IPS DF 6.9 (cell line): ENCODE measurements around the gene DPP3.

Source experiments
- DNase-seq: peaks from one replicate; pipeline ENCODE4 v3.0.0-alpha.2; 2013; ENCODE audit warnings: low read depth, low spot score
- H3K27ac ChIP-seq: one replicate; pipeline ENCODE4 v1.5.1; 2013; ENCODE audit warnings: low read length, control low read depth
- H3K27me3 ChIP-seq: 2 replicates; pipeline ENCODE4 v1.6.1; 2013; ENCODE audit warnings: mild to moderate bottlenecking, low read length; ENCODE audit not compliant: control insufficient read depth, insufficient read depth
- H3K36me3 ChIP-seq: 2 replicates; pipeline ENCODE4 v1.6.1; 2013; ENCODE audit warnings: low read length; ENCODE audit not compliant: control insufficient read depth, insufficient read depth
- H3K4me1 ChIP-seq: 2 replicates; pipeline ENCODE4 v1.6.1; 2013; ENCODE audit warnings: low read length; ENCODE audit not compliant: control insufficient read depth, insufficient read depth
- H3K4me3 ChIP-seq: 2 replicates; pipeline ENCODE4 v1.5.1; 2013; ENCODE audit warnings: mild to moderate bottlenecking, low read length
- H3K9me3 ChIP-seq: 2 replicates; pipeline ENCODE4 v1.6.1; 2013; ENCODE audit warnings: low read length, inconsistent platforms; ENCODE audit not compliant: control insufficient read depth, insufficient read depth
- WGBS: extraction: QIAGEN DNeasy Blood & Tissue Kit; methylation state at CpG from one replicate; pipeline ENCODE4 v1.1.7; 2013; ENCODE audit warnings: mixed read lengths, missing lambda C conversion rate; ENCODE audit not compliant: insufficient read length, insufficient coverage; 5-methylcytosine and 5-hydroxymethylcytosine counted together

The DPP3 gene

GRCh38 chr11:66484806-66485380 is 4.7 kb downstream of the DPP3 start:
- H3K36me3 ChIP-seq: peaks cover 9% of the 10 kb centered on the region
- no peaks in the 10 kb centered on the region for H3K9me3 ChIP-seq
- no peaks in the 10 kb centered on the region for H3K4me1 ChIP-seq
- no CpG with 5 or more reads among the region's 7 CpGs for WGBS
- H3K27ac ChIP-seq: no peak overlapping the region
- no peak overlapping the region for H3K4me3 ChIP-seq
- H3K27me3 ChIP-seq: no peaks in the 10 kb centered on the region
- DNase-seq: no peak

- Histone ChIP-seq H3K27me3 (no peaks in the 10 kb centered on the region), H3K36me3 (peaks cover 27% of the 10 kb centered on the region), H3K4me1 (peaks cover 3% of the 10 kb centered on the region; the same call in 1 of the 2 replicates), H3K9me3 (no peaks in the 10 kb centered on the region), H3K4me3 (no peak overlapping the region), H3K27ac (no peak overlapping the region)
- WGBS: no CpG with 5 or more reads among the region's 10 CpGs
- no peak for DNase-seq
Measured at GRCh38 chr11:66488957-66489356, 8.7 kb downstream of the DPP3 start.

- H3K27me3 ChIP-seq: no peaks in the 10 kb centered on the region
Measured at GRCh38 chr11:66489636-66490035, 9.4 kb downstream of the DPP3 start.

DNA sequence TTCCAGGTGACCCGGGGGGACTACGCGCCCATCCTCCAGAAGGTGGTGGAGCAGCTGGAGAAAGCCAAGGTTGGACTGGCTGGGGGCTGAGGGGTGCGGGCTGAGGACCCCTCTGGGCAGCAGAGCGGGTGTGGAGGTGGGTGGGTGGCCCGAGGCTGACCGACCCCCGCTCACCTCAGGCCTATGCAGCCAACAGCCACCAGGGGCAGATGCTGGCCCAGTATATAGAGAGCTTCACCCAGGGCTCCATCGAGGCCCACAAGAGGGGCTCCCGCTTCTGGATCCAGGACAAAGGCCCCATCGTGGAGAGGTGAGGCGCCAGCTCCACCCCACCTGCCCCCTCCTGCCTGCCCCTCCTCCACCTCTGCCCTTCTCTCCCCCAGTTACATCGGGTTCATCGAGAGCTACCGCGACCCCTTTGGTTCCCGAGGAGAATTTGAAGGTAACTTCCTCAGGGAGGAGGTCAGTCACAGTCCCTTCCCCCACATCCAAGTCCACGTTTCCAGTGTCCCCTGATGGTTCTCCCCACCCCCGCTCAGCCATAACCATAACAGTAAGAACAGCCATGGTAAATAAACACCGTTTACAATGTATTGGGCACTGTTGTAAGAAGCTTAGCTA is 11.2 kb downstream of the DPP3 start:
- no CpG with 5 or more reads among the region's 20 CpGs for WGBS
- DNase-seq: no peak
- Histone ChIP-seq H3K27ac (no peak overlapping the region), H3K27me3 (no peaks in the 10 kb centered on the region), H3K9me3 (no peaks in the 10 kb centered on the region), H3K36me3 (peaks cover 31% of the 10 kb centered on the region), H3K4me1 (peaks cover 3% of the 10 kb centered on the region; the same call in 1 of the 2 replicates), H3K4me3 (no peak overlapping the region)

More at GRCh38 chr11:66489636-66490035, 9.4 kb downstream of the DPP3 start:
- DNase-seq: no peak
- H3K27ac ChIP-seq: no peak overlapping the region
- peaks cover 30% of the 10 kb centered on the region for H3K36me3 ChIP-seq
- H3K9me3 ChIP-seq: no peaks in the 10 kb centered on the region
- peaks cover 3% of the 10 kb centered on the region; the same call in 1 of the 2 replicates for H3K4me1 ChIP-seq
- no CpG with 5 or more reads among the region's 7 CpGs for WGBS
- no peak overlapping the region for H3K4me3 ChIP-seq

- Histone ChIP-seq H3K27ac (no peak overlapping the region), H3K4me1 (peaks cover 3% of the 10 kb centered on the region; the same call in 1 of the 2 replicates), H3K36me3 (peaks cover 33% of the 10 kb centered on the region), H3K9me3 (no peaks in the 10 kb centered on the region), H3K4me3 (no peak overlapping the region), H3K27me3 (no peaks in the 10 kb centered on the region)
- WGBS: no CpG with 5 or more reads among the region's 10 CpGs
- DNase-seq: no peak
Measured at GRCh38 chr11:66492161-66492865, 12.1 kb downstream of the DPP3 start.

DNA sequence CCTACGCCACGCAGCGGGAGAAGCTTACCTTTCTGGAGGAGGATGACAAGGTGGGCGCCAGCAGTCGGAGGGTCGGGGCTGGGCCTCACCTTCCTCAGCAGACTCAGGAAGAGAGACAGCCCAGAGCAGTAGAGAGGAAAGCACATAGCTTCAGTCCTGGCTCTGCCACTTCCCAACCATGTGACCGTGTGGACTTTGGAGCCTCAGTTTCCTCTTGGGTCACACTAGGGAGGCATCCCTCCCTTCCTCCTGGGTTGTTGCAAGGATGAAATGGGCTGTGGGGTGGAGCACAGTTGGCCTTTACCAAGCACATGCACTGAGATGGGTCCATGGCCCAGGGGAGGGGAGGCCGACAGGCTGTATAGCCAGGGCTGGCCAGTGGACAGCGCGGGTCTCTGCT is 12.9 kb downstream of the DPP3 start:
- Histone ChIP-seq H3K4me1 (peaks cover 3% of the 10 kb centered on the region; the same call in 1 of the 2 replicates), H3K27me3 (no peaks in the 10 kb centered on the region), H3K9me3 (no peaks in the 10 kb centered on the region), H3K27ac (no peak overlapping the region), H3K36me3 (peaks cover 31% of the 10 kb centered on the region), H3K4me3 (no peak overlapping the region)
- WGBS: no CpG with 5 or more reads among the region's 10 CpGs
- DNase-seq: no peak

DNA sequence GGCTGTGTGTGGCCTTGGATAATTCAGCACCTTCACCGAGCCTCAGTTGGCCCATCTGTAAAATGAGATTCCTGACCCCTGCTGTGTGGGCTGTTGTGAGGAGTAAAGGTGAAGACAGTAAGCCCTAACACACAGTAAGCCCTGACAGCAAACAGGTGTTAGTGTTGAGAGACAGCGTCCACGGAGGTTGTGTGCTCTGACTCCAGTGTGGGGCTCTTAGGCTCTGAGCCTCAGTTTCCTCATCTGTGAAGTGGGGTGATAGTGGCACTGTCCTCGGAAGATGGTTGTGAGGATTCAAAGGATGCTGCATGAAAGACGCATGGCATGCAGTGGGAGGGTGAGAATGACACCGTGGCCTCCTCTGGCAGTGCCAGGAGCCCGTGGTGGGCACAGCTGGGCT is 14.2 kb downstream of the DPP3 start:
- Histone ChIP-seq H3K9me3 (no peaks in the 10 kb centered on the region), H3K4me1 (peaks cover 3% of the 10 kb centered on the region; the same call in 1 of the 2 replicates), H3K27ac (no peak overlapping the region), H3K27me3 (no peaks in the 10 kb centered on the region), H3K4me3 (no peak overlapping the region), H3K36me3 (peaks cover 29% of the 10 kb centered on the region)
- no CpG with 5 or more reads among the region's 7 CpGs for WGBS
- no peak for DNase-seq

DNA sequence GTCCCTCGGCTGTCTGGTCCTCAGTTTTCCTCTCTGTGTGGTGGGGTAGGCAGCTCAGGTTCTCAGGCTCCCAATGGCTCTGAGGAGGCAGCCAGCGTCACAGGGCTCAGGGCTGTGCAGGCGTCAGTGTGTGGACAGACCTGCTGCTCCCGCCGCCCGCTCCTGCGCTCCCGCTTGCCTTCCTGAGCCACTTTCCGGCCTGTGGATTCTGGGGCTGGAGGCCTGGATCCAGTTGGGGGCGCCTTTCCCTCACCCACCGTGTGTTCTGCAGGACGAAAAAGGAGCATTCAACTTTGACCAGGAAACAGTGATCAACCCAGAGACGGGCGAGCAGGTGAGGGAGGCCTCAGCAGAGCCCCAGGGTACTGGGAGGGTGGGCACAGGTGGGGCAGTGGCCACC is 14.7 kb downstream of the DPP3 start:
- Histone ChIP-seq H3K36me3 (peaks cover 28% of the 10 kb centered on the region), H3K9me3 (no peaks in the 10 kb centered on the region), H3K27ac (no peak overlapping the region), H3K4me3 (no peak overlapping the region), H3K27me3 (no peaks in the 10 kb centered on the region), H3K4me1 (peaks cover 3% of the 10 kb centered on the region; the same call in 1 of the 2 replicates)
- WGBS: no CpG with 5 or more reads among the region's 14 CpGs
- DNase-seq: no peak

- H3K4me1 ChIP-seq: peaks cover 3% of the 10 kb centered on the region; the same call in 1 of the 2 replicates
- no CpG with 5 or more reads among the region's 17 CpGs for WGBS
- H3K4me3 ChIP-seq: no peak overlapping the region
- no peak for DNase-seq
- peaks cover 28% of the 10 kb centered on the region for H3K36me3 ChIP-seq
- H3K27me3 ChIP-seq: no peaks in the 10 kb centered on the region
- H3K27ac ChIP-seq: no peak overlapping the region
- H3K9me3 ChIP-seq: no peaks in the 10 kb centered on the region
Measured at GRCh38 chr11:66495401-66495854, 15.2 kb downstream of the DPP3 start.

DNA sequence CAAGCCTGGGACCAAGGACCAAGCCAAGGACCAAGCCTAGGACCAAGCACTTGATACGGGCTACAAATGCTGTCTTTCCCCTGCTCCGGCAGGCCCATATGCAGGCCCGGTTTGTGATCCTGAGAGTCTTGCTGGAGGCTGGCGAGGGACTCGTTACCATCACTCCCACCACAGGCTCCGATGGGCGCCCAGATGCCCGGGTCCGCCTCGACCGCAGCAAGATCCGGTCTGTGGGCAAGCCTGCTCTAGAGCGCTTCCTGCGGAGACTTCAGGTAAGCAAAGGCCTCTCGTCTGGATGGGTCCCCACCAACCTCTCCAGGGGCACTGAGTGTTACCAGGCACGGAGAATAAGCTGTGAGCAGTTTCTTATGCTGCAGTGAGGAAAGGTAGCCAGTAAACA is 17.0 kb downstream of the DPP3 start:
- Histone ChIP-seq H3K4me3 (no peak overlapping the region), H3K9me3 (no peaks in the 10 kb centered on the region), H3K27me3 (no peaks in the 10 kb centered on the region), H3K4me1 (no peaks in the 10 kb centered on the region), H3K36me3 (peaks cover 25% of the 10 kb centered on the region), H3K27ac (no peak overlapping the region)
- WGBS: no CpG with 5 or more reads among the region's 16 CpGs
- no peak for DNase-seq
